Adrenal gland (tissue), 12 donors: ENCODE data around the gene ZNF91. TPM values are rescaled to one million over a fixed set of nuclear protein-coding genes. Genes with fewer than 3 reads are reported as not detected.

Experiments used
- DNase-seq, 7 donors: peaks; one replicate each; pipeline ENCODE4 v3.0.0-alpha.2; 2019 to 2020
- H3K27ac ChIP-seq, 5 donors: fragments of 200-600 bp; sonication (generic) in 4 of 5; 1 replicate in 3 of 5; 2 replicates in 2 of 5; pipeline versions ENCODE4 v1.5.1 to v1.8.0; 2016 to 2020; ENCODE audit warnings: mild to moderate bottlenecking in 1 of 5
- H3K27me3 ChIP-seq: fragments of 200-600 bp; 2 replicates; pipeline ENCODE4 v1.8.0; 2021
- H3K36me3 ChIP-seq, 2 donors: fragments of 200-600 bp; replicated peaks in 1 of 2; 1 replicate in 1 of 2; 2 replicates in 1 of 2; pipeline versions ENCODE4 v1.5.1 to v1.8.0; 2018 to 2022
- H3K4me1 ChIP-seq, 2 donors: fragments of 200-600 bp; replicated peaks in 1 of 2; 1 replicate in 1 of 2; 2 replicates in 1 of 2; pipeline versions ENCODE4 v1.5.1 to v1.8.0; 2018 to 2021
- H3K4me3 ChIP-seq, 4 donors: fragments of 200-600 bp; sonication (generic) in 3 of 4; one replicate each; pipeline ENCODE4 v1.5.1; 2016 to 2018
- H3K9me3 ChIP-seq, 3 donors: fragments of 200-600 bp; sonication (generic) in 1 of 3; replicated peaks in 1 of 3; 1 replicate in 2 of 3; 2 replicates in 1 of 3; pipeline versions ENCODE4 v1.5.1 to v1.8.0; 2016 to 2021
- POLR2A ChIP-seq, 2 donors: fragments of 450-650 bp; IDR thresholded peaks; one replicate each; pipeline ENCODE4 v1.6.1; 2017; ENCODE audit warnings: antibody characterized with exemption in 2 of 2, mild to moderate bottlenecking in 2 of 2, moderate library complexity in 1 of 2
- WGBS, 4 donors: extraction: QIAGEN DNeasy Blood & Tissue Kit in 2 of 4; methylation state at CpG; one replicate each; pipeline versions ENCODE4 v1.1.5 to v1.1.7; 2013 to 2017; 5-methylcytosine and 5-hydroxymethylcytosine counted together
- intact Hi-C, 2 donors: fragments of 100-400 bp; cut with DNase I; formaldehyde crosslinking; loops; one replicate each; pipeline versions ENCODE4 v1.14.1 to v1.15.0; 2022 to 2023
- polyA plus RNA-seq, 3 donors: library from polyadenylated mRNA; stranded (reverse); fragments of 200-250 nt in 2 of 3; fragments of 350-450 nt in 1 of 3; fragmentation: Illumina TruSeq in 1 of 3; extraction: RNeasy Lipid Tissue Mini Kit (QIAGEN cat#74804) in 1 of 3; gene quantifications; one replicate each; pipeline ENCODE4 v1.2.3, GENCODE V29; 2013 to 2014
- total RNA-seq, 9 donors: library from RNA; depleted of rRNA in 4 of 9; stranded (reverse); fragments of >200 nt in 4 of 9; fragments of 120-200 nt in 1 of 9; fragmentation: NEBNext Ultra II Directional in 1 of 9; extraction: Animal tissue kit (Norgen Biotek cat#: 25700) in 1 of 9; gene quantifications; one replicate each; pipeline versions ENCODE4 v1.1.0 to v1.2.4, GENCODE V29; 2013 to 2023
- TF ChIP-seq, protein P1 (sequence below), 6 experiments: fragments of 450-650 bp in 4 of 6; fragments of 200-600 bp in 2 of 6; sonication (generic) in 1 of 6; IDR thresholded peaks; 1 replicate in 5 of 6; 2 replicates in 1 of 6; pipeline versions ENCODE4 v1.5.1 to v1.8.0; 2016 to 2021; ENCODE audit warnings: antibody characterized with exemption in 6 of 6, mild to moderate bottlenecking in 2 of 6, moderate library complexity in 1 of 6
- donor health status: healthy with polysubstance abuse.
- donor health status: Bipolar disorder and iron deficiency.
- donor health status: DM: yes; HTN: yes; CAD: no.
- donor health status: DM: no; HTN: no; CAD: no.
- donor health status: DM: no; HTN: no; CAD: no.
- donor health status: DM: yes; HTN: yes; CAD: no.

The ZNF91 gene
- total and polyA plus RNA-seq, 12 donors, result 12.9 to 81.1 (median 35.8) TPM

DNA sequence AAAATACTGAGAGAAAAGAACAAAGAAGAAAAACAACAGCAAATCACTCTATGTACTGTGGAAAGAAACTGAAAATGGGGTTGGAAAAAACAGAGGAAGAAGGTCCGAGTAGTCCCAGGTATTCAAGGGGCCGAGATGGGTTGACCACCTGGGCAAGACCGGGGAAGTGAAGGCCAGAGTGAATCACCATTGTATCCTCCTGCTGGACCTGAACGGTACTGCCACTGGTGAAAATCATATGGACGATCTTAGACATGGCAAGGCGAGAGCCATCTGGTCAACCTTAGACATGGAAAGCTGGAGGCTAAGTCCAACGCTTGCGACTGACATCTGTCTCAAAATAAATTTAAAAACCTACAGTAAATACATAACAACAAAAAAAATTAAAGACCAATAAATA, 44.4 kb upstream of the ZNF91 start:
- TF ChIP-seq POLR2A (IDR thresholded peaks at IDR 0.05), result no peak
- TF ChIP-seq, protein P1, sequence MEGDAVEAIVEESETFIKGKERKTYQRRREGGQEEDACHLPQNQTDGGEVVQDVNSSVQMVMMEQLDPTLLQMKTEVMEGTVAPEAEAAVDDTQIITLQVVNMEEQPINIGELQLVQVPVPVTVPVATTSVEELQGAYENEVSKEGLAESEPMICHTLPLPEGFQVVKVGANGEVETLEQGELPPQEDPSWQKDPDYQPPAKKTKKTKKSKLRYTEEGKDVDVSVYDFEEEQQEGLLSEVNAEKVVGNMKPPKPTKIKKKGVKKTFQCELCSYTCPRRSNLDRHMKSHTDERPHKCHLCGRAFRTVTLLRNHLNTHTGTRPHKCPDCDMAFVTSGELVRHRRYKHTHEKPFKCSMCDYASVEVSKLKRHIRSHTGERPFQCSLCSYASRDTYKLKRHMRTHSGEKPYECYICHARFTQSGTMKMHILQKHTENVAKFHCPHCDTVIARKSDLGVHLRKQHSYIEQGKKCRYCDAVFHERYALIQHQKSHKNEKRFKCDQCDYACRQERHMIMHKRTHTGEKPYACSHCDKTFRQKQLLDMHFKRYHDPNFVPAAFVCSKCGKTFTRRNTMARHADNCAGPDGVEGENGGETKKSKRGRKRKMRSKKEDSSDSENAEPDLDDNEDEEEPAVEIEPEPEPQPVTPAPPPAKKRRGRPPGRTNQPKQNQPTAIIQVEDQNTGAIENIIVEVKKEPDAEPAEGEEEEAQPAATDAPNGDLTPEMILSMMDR (IDR thresholded peaks at IDR 0.05), result no peak
- no peaks in the 10 kb centered on the region for H3K27me3 ChIP-seq
- H3K36me3 ChIP-seq, result no peaks in the 10 kb centered on the region
- H3K4me3 ChIP-seq, result no peak overlapping the region
- peaks cover 0 to 6% (median 0%) of the 10 kb centered on the region in 3 donors for H3K9me3 ChIP-seq
- no peak overlapping the region for H3K27ac ChIP-seq
- 87 to 90% (median 89%) methylated on average over 8 of the region's 8 CpGs for WGBS, 4 donors
- no peaks in the 10 kb centered on the region for H3K4me1 ChIP-seq
- no peak for DNase-seq
- intact Hi-C loops, result no loop called here

DNA sequence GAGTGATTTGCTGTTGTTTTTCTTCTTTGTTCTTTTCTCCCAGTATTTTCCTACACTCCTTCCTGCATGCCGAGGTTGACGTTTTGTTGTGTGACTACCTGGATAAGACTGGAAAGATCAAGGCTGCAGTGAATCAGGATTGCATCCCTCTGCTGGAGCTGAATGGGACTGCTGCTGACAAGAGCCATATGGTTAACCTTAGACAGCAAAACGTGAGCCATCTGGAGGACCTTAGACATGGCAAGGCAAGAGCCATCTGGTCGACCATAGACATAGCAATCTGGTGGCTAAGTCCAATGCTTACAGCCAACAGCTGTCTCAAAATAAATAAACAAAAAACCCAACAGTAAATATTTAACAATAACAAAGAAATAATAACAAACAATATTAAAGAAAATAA, 42.6 kb upstream of the ZNF91 start:
- Histone ChIP-seq H3K27ac (no peak overlapping the region), H3K36me3 (no peaks in the 10 kb centered on the region), H3K4me1 (no peaks in the 10 kb centered on the region), H3K4me3 (no peak overlapping the region), H3K9me3 (peaks cover 0 to 6% (median 0%) of the 10 kb centered on the region in 3 donors), H3K27me3 (no peaks in the 10 kb centered on the region)
- TF ChIP-seq, protein P1 (IDR thresholded peaks at IDR 0.05), result no peak
- no peak for TF ChIP-seq POLR2A (IDR thresholded peaks at IDR 0.05)
- 43 to 59% (median 45%) methylated on average over 4 of the region's 4 CpGs for WGBS, 4 donors
- DNase-seq, result no peak
- intact Hi-C loops, result no loop called here

DNA sequence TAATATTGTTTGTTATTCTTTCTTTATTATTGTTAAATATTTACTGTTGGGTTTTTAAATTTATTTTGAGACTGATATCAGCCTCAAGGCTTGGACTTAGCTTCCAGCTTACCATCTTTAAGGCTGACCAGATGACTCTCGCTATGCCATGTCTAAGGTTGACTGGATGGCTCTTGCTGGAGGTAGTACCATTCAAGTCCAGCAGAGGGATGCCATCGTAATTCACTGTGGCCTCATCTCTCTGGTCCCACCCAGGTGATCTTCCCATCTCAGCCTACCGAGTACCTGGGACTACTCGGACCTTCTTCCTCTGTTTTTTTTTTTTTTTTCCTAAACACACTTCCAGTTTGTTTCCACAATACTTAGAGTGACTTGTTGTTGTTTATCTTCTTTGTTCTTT, 41.7 kb upstream of the ZNF91 start:
- TF ChIP-seq POLR2A (IDR thresholded peaks at IDR 0.05), result no peak
- TF ChIP-seq, protein P1 (IDR thresholded peaks at IDR 0.05), result no peak
- no peak overlapping the region for H3K27ac ChIP-seq
- no peaks in the 10 kb centered on the region for H3K4me1 ChIP-seq
- no peaks in the 10 kb centered on the region for H3K27me3 ChIP-seq
- peaks cover 0 to 6% (median 0%) of the 10 kb centered on the region in 3 donors for H3K9me3 ChIP-seq
- intact Hi-C loops, result no loop called here
- H3K4me3 ChIP-seq, result no peak overlapping the region
- no peaks in the 10 kb centered on the region for H3K36me3 ChIP-seq
- WGBS, 4 donors, result 83 to 90% (median 89%) methylated on average over 4 of the region's 4 CpGs
- DNase-seq, result no peak

DNA sequence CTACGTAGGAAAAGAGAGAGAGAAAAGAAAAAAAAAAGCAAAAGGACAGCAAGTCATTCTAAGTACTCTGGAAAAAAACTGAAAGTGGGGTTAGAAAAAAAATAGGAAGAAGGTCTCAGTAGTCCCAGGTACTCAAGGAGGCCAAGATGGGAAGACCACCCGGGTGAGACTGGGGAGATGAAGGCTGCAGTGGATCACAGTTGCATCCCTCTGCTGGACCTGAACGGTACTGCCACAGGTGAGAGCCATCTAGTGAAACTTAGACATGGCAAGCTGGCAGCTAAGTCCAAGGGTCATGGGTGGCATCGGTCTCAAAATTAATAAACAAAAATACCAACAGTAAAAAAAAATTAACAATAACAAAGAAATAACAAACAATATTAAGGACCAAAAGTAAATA, 41.0 kb upstream of the ZNF91 start:
- DNase-seq, result no peak
- WGBS, 4 donors, result 74 to 95% (median 88%) methylated on average over 4 of the region's 4 CpGs
- intact Hi-C loops, result no loop called here

More for the DNA sequence above, 41.0 kb upstream of the ZNF91 start:
- H3K36me3 ChIP-seq, result no peaks in the 10 kb centered on the region
- H3K4me3 ChIP-seq, result no peak overlapping the region
- H3K9me3 ChIP-seq, result peaks cover 0 to 6% (median 0%) of the 10 kb centered on the region in 3 donors
- H3K4me1 ChIP-seq, result no peaks in the 10 kb centered on the region
- no peaks in the 10 kb centered on the region for H3K27me3 ChIP-seq
- no peak overlapping the region for H3K27ac ChIP-seq
- TF ChIP-seq, protein P1 (IDR thresholded peaks at IDR 0.05), result peak in 1 of 6 experiments; percentile 6
- TF ChIP-seq POLR2A (IDR thresholded peaks at IDR 0.05), result no peak
